ENCODE data around the gene HYDIN. TPM values are rescaled to one million over a fixed set of nuclear protein-coding genes. Genes with fewer than 3 reads are reported as not detected.
"Not testable (repeated sequence)": the region's sequence is repeated elsewhere in the genome, so short reads cannot be mapped to it uniquely, and the experiment has no call there.

Gene HYDIN
- total RNA-seq, 1 donor from 2014 or later, result 1.2 TPM

DNA sequence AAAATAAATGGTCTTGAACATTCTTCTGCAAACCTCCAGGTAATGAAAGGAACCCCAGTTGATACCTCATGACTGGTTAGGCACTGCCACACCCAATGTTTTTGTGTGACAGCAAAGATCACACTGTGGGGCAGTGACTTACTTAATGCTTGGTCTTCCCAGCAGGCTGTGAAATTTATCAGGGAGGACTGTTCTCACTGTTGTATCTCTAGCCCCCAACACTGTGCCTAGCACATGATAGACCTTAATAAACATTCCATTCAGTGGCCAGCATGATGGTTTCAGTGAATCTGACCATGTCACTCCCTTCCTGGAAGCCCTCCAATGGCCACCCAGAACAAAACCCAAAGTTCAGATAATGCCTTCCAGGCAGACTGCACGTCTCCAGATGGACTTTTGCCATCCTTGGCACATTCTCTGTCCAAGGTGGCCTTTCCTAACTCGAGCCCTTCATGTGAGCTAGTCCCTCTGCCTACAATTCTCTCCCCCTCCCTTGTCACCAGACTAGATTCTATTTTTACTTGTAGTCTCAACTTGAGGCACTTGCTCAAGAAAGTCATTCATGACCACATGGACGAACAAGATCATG lies 206.6 kb downstream of the HYDIN start:
- DNase-seq (ENCODE audit: low spot score in 2 of 2); intact Hi-C loops (cut with DNase I); H3K27me3 ChIP-seq; H3K4me1 ChIP-seq; H3K27ac ChIP-seq; H3K4me3 ChIP-seq; H3K36me3 ChIP-seq; H3K9me3 ChIP-seq: not testable (repeated sequence)

DNA sequence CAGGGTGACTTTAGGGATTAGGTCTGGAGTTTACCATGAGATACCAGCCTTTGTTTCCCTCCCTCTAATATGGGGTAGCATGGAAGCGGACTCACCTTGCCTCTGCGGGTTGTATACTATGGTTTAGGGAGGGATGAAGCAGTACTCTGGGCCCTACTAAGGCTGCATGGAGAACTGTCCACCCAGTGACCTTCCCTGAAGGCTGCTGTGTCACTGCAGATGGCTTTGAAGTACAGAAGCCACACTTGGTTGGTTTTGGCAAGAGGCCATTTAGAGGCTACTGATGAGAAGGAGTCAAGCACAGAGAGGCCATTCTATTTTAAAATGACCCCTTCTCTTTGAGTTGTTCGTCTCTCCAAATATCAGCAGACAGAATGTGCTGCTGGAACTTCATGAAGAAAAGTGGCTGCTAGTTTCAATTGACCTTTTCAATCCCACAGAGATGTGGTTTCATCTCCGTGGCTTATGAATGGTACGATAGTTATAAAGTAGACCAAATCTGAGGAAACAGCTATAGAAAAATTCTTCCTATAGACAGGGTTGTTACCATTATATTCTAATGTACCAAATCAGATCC lies 208.5 kb downstream of the HYDIN start:
- H3K27me3 ChIP-seq; H3K27ac ChIP-seq; H3K9me3 ChIP-seq; H3K4me3 ChIP-seq; intact Hi-C loops (cut with DNase I); H3K36me3 ChIP-seq; DNase-seq (ENCODE audit: low spot score in 2 of 2); H3K4me1 ChIP-seq: not testable (repeated sequence)

DNA sequence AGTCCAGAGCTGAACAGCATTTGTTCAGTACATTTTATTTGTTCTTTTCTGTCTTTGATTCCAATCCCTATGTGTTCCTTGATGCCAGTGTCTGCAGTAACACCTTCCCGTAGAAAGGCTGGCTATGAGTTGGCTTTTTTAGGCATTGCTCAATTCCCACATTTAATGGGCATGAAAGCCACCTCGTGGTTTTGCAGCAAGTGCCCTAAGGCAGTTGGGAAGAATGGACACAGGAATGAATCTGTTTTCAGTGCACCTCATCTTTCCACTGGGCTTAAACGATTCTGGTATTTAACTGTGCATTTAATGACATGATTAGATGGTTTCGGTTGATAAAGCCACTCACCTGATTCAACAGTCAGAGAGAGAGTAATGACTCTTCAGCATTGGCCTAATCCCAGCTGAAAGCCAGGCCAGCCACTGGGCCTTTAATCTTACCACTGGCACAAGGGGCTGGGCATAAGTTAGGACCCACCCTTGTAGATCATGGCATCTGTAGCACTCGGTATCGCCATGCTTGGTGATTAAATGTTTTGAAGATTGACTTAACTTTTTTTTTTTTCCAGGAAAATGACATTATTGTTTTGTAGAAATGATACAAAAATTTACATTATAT lies 211.3 kb downstream of the HYDIN start:
- H3K36me3 ChIP-seq; H3K4me1 ChIP-seq; H3K27ac ChIP-seq; H3K9me3 ChIP-seq; H3K27me3 ChIP-seq; H3K4me3 ChIP-seq; DNase-seq (ENCODE audit: low spot score in 2 of 2); intact Hi-C loops (cut with DNase I): not testable (repeated sequence)

DNA sequence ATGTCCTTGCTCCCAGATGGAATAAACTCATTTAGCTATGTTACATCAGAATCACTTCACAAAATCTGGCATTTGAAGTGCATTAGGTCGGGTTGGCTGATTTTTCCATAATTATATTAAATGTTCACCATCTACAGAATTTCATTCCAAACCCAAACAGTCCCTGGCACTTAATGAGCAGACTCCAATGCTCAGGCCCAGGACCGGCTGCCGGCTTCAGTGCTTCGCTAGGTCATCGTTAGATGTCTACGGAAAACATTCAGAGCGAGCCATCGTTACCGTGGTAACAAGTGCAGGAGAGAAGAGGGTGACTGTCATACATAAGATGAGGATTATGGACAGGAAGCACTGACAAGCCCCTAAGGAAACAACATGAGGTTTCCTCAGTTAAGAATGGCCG lies 215.1 kb downstream of the HYDIN start:
- H3K36me3 ChIP-seq; H3K4me3 ChIP-seq; DNase-seq (ENCODE audit: low spot score in 2 of 2); H3K4me1 ChIP-seq; H3K27me3 ChIP-seq; H3K9me3 ChIP-seq; intact Hi-C loops (cut with DNase I); H3K27ac ChIP-seq: not testable (repeated sequence)

DNA sequence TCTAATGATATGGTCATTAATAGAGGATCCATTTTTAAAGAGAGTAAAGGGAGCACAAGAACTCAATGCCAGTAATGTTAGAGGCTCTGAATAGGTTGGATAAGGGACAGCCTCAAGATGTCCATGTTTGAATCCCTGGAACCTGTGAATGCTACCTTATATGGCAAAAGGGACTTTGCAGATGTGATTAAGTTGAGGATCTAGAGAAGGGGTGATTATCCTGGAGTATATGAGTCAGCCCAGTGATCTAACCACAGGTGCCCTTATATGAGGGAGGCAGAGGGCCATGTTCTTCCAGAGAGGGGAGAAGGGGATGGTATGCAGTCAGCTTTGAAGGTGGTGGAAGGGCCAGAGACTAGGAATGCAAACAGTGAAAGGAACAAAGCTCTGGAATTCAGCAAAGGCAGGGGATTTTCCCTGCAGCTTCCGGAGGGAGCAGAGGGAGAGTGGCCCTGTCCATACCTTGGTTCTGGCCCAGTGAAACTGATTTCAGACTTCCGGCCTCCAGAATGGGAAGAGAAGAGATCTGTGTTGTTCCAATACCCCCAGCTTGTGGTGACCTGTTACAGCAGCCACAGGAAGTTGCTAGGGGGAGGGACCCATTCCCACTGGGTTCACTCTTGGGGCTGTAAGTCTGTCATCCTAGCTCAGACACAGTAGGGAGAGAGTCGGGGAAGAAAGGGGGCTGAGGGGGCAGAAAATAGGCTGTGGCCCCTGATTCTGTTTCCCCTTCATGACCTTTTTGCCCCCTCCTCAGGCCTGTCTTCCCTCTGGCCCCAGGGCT lies 220.9 kb downstream of the HYDIN start:
- H3K4me3 ChIP-seq; H3K9me3 ChIP-seq; H3K27ac ChIP-seq; H3K27me3 ChIP-seq; H3K4me1 ChIP-seq; H3K36me3 ChIP-seq; intact Hi-C loops (cut with DNase I); DNase-seq (ENCODE audit: low spot score in 2 of 2): not testable (repeated sequence)

DNA sequence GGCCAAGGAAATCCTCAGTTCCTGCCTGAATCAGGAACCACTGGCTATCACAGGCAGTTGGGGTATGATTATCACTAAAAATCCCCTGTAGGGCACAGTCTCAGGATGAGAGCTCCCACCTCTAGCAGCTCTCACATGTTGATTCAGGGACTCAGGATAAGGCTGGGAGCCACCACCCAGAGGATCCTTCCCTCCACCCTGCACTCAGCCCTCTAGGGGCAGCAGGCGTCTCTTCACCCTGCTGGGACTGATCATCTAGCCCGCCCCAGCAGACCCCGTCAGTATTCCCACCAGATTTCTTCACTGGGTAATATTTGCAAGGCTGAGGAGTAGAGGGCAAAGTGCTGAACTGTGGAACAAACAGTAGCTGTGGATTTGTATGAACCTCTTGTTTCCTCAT lies 224.0 kb downstream of the HYDIN start:
- intact Hi-C loops (cut with DNase I); H3K4me3 ChIP-seq; H3K36me3 ChIP-seq; H3K4me1 ChIP-seq; DNase-seq (ENCODE audit: low spot score in 2 of 2); H3K27ac ChIP-seq; H3K9me3 ChIP-seq; H3K27me3 ChIP-seq: not testable (repeated sequence)

DNA sequence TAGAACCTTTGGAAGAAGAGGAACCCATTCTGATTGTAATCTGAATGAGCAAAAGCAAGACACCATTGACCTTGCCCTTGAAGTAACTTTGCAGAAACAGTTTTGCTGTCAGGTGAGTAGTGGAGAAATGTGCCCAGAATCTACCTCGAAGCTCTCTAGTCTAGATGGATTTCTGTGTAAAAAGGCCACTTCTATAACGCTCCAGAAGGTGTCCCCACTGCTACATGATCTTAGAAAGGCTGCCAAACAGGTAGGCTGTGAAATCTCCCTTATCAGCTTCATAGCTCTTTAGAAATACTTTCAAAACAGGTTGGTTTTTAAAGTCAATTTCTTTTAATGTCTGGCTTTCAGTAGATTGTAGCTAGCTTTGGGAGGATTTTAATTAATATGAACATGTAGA lies 230.8 kb downstream of the HYDIN start:
- H3K27ac ChIP-seq; H3K9me3 ChIP-seq; H3K4me1 ChIP-seq; DNase-seq (ENCODE audit: low spot score in 2 of 2); H3K4me3 ChIP-seq; intact Hi-C loops (cut with DNase I); H3K36me3 ChIP-seq; H3K27me3 ChIP-seq: not testable (repeated sequence)

DNA sequence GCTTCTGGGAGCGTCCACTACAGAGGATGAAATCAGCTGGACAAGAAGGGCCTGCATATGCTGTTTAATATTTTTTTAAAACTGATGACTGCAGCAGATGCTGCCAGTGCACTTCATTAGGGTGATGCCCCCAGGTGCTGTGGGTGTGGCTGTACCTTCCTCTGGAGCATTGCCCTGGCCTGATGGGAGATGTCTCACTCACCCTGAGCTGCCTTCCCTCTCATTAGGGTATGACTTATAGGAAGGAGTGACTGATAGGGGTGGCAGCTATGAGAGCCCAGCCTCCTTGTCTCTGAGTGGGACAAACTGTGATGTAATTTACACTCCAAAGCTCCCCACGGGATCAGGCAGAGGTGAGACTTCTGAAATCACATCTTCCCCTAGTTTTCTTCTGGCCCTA lies 234.7 kb downstream of the HYDIN start:
- DNase-seq (ENCODE audit: low spot score in 2 of 2); H3K4me3 ChIP-seq; H3K36me3 ChIP-seq; H3K27ac ChIP-seq; H3K4me1 ChIP-seq; H3K27me3 ChIP-seq; intact Hi-C loops (cut with DNase I); H3K9me3 ChIP-seq: not testable (repeated sequence)

DNA sequence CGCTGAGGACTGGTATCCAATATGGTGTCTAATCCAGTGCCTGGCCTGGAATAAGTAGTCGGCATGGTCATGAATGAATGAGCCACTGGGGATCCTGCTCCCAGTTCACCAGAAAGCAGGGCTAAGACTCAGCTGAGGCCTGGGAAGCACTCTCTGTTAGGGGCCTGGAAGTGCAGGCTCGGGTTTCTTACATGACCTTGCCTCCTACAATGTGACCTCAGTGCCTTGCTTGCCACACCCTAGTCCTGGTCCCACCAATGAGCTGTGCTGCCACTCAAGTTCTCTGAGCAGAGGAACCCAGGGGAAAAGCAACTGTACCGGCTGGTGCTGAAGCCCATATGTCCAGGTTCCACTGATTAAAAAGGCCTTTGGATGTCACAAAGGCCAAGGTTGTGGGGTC lies 238.0 kb downstream of the HYDIN start:
- DNase-seq (ENCODE audit: low spot score in 2 of 2); H3K9me3 ChIP-seq; H3K4me1 ChIP-seq; H3K27me3 ChIP-seq; intact Hi-C loops (cut with DNase I); H3K4me3 ChIP-seq; H3K27ac ChIP-seq; H3K36me3 ChIP-seq: not testable (repeated sequence)

DNA sequence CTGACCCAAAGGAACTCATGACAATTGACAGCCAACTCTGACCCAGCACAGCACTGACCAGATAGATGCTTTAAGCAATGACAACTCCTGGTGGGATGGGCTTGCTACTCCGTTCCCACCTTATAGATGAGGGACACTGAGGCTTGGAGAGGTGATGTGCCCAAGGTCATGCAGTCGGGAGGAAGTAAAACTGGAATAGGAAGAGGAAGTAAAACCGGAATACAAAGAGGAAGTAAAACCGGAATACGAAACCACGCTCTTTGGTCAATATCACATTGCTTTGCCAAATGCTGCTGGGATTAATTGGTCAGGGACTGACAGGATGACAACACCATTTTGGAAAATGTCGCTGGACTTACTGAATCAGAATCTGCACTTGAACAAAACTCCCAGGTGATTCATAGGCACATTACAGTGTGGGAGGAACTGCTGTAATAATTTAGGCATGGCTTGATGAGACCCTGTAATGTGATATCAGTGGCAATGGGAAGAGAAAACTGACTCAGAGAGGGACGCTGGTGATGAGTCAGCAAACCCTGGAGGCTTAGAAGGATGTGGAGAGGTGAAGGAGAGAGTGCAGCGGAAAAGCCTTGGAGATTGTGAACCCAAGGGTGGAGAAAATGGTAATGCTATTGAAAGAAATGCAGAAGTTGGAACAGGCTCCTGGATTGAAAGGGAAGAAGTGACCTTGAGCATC lies 243.4 kb downstream of the HYDIN start:
- DNase-seq (ENCODE audit: low spot score in 2 of 2); H3K4me1 ChIP-seq; intact Hi-C loops (cut with DNase I); H3K9me3 ChIP-seq; H3K27me3 ChIP-seq; H3K36me3 ChIP-seq; H3K27ac ChIP-seq; H3K4me3 ChIP-seq: not testable (repeated sequence)

DNA sequence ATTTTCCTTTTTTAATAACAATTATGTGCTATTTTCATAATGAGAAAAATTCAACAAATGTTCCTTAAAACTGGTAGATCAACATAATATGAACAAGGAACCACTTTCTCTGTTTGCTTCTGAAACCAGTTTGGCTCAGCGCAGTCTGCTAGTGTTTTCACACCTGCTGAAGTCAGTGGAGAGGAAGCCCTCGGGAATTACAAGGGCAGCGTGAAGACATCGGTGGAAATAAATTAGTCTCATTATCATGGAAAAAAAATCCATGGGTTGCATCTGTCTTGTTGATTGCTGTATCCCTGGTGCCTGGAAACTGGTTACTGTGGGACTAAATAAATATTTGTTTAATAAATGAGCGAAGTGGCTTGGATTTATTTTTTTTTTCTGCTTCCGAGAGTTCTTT lies 245.8 kb downstream of the HYDIN start:
- H3K4me1 ChIP-seq; H3K36me3 ChIP-seq; H3K27ac ChIP-seq; H3K9me3 ChIP-seq; H3K27me3 ChIP-seq; DNase-seq (ENCODE audit: low spot score in 2 of 2); intact Hi-C loops (cut with DNase I); H3K4me3 ChIP-seq: not testable (repeated sequence)

DNA sequence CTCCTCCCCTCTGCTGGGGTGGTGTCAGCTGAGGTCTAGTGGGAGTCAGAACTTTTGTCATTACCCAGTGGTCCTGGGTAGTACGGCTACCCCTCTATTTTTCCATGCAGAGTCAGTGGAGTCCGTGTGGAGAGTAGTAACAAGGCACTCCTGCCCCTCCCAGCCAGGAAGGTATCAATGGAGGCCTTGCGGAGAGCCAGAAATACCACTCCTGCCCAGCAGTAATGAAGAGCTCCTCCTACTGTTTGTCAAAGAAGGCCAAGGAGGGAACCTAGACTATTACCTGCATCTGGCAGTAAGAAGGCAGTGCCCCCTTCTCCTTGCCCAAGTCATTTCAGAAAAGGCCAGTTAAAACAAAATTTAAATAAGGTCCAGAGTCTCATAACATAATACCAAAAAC lies 262.2 kb downstream of the HYDIN start:
- H3K4me3 ChIP-seq; H3K27ac ChIP-seq; intact Hi-C loops (cut with DNase I); H3K4me1 ChIP-seq; H3K36me3 ChIP-seq; DNase-seq (ENCODE audit: low spot score in 2 of 2); H3K9me3 ChIP-seq; H3K27me3 ChIP-seq: not testable (repeated sequence)

DNA sequence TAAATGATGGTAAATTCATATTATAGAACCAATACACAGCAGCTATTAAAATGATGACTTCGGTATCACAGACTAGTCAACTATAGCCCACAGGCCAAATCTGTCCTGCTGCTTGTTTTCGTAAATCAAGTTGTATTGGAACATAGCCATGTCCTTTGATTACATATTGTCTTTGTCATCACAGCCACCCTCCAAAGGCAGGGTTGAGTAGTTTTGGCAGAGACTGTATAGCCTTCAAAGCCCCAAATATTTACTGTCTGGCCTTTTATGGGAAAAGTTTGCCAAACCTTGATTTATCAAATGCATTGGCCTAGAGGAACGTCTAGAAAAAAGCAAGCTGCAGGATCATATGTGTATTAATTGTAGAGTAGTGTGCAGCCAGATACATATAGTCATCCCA lies 270.4 kb downstream of the HYDIN start:
- H3K36me3 ChIP-seq; H3K27me3 ChIP-seq; H3K27ac ChIP-seq; H3K4me1 ChIP-seq; intact Hi-C loops (cut with DNase I); DNase-seq (ENCODE audit: low spot score in 2 of 2); H3K9me3 ChIP-seq; H3K4me3 ChIP-seq: not testable (repeated sequence)

DNA sequence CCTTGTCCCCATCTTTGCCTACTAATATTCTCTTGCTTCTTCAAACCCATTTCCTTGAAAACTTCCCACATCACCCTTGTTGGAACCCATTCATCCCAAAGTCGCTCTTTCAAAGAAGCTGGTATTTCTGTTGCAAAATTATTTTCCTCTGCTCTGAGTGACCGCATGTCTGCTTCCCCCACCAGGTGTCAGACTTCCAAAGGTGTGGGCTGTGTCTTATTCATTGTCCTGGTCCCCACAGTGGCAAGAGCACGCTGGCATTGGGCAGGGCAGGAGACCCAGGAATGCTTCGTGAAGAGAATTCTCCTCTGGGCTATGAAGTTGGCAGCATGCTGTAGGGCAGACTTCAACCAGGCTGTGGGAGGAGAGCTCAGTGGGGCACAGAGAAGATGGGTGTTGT lies 275.6 kb downstream of the HYDIN start:
- H3K4me1 ChIP-seq; DNase-seq (ENCODE audit: low spot score in 2 of 2); H3K4me3 ChIP-seq; H3K36me3 ChIP-seq; intact Hi-C loops (cut with DNase I); H3K27ac ChIP-seq; H3K9me3 ChIP-seq; H3K27me3 ChIP-seq: not testable (repeated sequence)
